Retina (tissue), 1 donor: Measurements from ENCODE around the gene RBM10.

Experiments
- DNase-seq: peaks from one replicate; pipeline ENCODE4 v3.0.0-alpha.2; 2016

The RBM10 gene

DNA sequence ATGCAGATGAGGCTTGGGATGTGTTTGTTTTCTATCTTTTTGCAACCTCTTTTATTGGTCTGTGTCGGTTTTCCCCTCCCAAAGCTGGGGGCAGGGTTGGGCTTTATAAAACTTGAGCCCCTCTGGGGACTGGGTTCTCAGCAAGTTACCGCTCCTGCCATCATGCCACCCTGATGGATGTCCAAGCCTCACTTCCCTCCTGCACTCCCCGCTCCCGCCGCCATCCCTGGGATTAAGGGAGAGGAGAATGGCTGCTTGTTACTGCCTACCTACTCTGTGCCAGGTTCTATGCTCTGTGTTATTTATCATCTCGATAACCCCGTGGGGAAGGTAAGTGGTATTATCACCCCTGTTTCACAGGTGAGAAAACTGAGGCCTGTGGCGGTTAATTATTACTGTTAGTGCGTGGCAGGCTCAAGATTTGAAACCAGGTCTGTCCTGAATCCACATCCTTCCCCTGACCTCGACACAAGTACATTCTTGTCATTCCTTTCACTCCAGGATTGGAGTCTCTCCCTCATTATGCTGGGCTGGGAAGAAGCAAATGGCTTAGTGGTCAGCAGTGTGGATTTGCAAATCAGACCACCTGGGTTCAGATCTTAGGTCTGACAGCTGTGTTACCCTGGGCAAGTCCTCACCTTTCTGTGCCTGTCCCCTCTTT is 53.1 kb downstream of the RBM10 start:
- no peak for DNase-seq

DNA sequence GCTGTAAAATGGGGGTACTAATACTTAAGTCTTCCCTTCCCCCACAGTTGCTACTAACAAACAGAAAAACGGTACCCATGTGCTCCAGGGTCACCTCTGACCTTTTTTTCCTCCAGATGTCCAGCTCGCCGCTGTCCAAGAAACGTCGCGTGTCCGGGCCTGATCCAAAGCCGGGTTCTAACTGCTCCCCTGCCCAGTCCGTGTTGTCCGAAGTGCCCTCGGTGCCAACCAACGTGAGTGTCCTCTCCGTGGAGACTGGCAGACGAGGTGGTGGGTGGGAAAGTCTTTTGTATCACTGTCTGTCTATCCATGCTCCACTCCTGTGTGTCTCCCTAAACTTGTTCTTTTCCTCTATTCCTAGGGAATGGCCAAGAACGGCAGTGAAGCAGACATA is 53.7 kb downstream of the RBM10 start:
- DNase-seq = no peak

DNA sequence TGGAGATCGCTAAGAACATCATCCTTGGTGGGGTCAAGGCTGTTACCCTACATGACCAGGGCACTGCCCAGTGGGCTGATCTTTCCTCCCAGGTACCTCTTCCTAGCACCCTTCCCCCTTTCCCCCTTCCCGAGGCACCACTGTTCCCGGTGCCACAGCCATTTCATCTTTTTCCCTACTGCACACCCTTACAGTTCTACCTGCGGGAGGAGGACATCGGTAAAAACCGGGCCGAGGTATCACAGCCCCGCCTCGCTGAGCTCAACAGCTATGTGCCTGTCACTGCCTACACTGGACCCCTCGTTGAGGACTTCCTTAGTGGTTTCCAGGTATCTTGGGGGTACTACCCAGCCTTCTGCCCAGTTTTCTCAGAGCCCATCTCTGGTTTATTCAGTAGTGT is 54.3 kb downstream of the RBM10 start:
- DNase-seq = no peak

DNA sequence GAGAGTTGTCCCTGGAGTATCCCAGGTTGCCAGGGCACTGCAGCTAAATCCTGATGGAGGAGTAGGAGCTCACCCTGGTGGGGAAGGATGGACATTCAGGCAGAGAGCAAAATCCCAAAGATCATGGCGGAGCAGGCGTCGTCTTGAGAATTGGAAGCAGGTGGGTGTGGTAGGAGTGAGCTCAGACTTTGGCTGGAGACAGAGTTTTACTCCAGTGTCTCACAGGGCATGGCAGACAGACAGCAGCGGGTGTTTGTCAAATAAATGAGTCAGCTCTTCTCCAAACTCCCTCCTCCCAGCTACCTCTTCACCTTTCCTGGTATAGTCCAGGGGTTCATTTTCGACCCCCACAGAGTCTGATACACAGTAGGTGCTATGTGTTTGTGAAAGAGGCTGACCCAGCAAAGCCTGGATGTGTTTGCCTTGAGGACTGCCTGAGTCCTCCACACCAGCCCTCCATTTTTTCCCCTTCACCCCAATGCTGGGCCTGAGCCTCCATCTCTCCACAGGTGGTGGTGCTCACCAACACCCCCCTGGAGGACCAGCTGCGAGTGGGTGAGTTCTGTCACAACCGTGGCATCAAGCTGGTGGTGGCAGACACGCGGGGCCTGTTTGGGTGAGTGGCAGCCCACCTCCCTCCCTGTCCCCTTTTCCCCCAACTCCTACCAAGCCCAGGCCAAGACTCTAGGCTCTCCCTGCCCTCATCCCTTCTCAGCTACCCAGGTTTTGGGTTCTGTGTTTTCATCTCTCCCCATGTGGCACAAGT is 55.5 kb downstream of the RBM10 start:
- no peak for DNase-seq

DNA sequence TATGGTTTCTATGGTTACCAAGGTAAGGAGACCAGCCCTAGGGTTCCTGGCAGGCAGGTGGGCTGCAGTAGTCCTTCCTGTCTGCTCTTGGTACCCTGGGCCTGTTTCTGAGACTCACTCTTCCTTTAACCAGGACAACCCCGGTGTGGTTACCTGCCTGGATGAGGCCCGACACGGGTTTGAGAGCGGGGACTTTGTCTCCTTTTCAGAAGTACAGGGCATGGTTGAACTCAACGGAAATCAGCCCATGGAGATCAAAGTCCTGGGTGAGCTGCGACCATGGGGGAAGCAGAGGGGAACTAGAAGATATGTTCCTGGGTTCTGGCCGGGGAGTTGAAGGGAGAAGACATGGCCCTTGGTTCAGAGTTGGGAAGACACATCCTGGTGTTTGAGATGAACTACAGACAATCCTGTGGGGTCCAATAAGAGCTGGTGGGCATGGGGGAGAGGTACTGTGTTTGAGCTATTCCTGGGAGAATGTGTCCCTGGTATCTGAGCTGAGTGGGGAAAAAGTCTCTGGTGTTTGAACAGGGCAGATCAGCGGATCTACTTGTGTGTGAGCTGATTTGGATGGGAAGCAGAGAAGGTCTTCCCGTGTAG is 56.4 kb downstream of the RBM10 start:
- no peak for DNase-seq

DNA sequence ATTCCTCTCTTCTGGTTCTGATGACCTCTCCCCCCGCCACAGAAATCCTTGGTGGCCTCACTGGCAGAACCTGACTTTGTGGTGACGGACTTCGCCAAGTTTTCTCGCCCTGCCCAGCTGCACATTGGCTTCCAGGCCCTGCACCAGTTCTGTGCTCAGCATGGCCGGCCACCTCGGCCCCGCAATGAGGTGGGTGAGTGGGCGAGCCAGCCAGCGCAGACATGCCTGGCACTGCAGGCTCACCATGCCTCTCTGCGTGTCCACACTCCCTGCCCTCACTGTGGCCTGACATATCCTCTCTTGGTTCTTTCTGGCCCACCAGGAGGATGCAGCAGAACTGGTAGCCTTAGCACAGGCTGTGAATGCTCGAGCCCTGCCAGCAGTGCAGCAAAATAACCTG is 57.3 kb downstream of the RBM10 start:
- DNase-seq = no peak

DNA sequence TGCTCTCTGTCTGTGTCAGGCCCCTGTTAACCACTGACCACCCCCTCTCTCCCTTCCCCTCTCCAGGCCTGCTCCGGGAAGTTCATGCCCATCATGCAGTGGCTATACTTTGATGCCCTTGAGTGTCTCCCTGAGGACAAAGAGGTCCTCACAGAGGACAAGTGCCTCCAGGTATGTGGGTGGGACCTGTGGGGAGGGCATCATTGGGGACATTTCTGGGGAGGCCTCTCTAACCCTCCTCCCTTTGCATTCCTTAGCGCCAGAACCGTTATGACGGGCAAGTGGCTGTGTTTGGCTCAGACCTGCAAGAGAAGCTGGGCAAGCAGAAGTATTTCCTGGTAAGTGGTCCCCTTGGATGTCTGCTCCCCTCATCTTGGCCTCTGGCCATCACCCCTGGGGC is 57.9 kb downstream of the RBM10 start:
- no peak for DNase-seq

DNA sequence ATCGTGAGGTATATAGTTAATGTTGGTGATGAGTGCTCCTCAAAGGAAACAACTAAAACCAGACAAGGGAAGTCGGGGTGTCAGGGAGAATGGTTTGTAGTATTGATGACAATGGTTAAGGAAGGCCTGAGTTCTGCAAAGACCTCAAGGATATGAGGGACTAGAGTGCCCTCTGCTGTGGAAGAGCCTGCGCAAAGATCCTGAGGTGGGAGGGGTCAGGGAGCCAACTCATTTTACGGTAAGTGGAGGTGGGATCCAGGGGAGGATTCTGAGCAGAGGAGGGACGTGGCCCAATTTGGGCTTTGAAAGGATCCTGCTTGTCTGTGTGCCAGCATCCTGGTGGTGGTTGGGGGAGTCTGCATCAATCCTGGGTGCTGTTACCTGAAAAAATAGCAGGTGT is 59.9 kb downstream of the RBM10 start:
- no peak for DNase-seq

DNA sequence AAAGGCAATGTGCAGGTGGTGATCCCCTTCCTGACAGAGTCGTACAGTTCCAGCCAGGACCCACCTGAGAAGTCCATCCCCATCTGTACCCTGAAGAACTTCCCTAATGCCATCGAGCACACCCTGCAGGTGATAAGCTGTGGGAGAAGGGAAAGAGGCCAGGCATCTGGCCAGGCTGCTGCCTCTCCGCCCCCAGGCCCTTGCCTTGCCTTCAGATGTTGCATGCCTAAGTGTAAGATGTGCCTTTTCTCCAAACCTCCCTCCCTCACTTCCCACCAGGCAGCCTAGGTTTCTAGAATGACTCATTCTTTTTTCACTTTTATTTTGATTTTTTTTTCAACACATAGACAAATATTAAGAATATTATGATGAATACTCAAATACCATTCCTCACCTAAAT is 61.3 kb downstream of the RBM10 start:
- DNase-seq = no peak

DNA sequence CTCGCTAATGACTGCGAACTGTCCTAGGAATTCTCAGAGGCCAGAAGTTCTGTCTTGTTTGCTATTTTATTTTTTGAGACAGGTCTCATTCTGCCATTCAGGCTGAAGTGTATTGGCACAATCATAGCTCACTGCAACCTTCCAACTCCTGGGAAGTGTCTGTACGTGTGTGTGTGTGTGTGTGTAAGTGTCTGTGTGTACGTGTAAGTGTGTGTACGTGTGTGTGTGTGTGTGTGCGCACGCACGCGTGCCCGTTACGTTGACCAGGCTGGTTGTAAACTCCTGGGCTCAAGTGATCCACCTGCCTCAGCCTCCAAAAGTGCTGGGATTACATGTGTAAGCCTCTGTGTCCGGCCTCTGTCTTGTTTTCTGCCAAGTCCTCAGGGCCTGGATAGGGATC is 63.1 kb downstream of the RBM10 start:
- DNase-seq = no peak

DNA sequence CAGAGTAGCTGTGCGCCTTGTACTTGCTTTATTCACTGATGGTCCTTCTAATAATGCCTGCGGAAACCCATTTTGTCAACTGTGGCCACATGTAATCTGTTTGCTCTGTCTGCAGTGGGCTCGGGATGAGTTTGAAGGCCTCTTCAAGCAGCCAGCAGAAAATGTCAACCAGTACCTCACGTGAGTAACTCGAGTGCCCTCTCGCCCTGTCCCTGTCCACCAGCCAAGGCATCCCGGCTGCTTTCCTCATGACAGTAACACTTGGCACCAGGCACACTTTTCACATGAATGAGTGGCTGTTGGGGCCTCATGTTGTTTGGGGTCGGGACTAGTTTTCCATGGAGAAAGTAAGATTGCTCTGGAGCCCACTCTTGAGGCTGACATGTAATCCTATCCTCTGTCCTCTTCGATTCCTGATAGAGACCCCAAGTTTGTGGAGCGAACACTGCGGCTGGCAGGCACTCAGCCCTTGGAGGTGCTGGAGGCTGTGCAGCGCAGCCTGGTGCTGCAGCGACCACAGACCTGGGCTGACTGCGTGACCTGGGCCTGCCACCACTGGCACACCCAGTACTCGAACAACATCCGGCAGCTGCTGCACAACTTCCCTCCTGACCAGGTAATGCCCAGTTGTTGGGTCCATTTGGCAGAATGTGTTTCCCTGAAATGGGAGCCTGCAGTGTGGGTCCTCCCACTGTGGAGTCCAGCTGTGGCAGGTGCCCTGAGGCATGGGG is 64.7 kb downstream of the RBM10 start:
- DNase-seq = no peak

DNA sequence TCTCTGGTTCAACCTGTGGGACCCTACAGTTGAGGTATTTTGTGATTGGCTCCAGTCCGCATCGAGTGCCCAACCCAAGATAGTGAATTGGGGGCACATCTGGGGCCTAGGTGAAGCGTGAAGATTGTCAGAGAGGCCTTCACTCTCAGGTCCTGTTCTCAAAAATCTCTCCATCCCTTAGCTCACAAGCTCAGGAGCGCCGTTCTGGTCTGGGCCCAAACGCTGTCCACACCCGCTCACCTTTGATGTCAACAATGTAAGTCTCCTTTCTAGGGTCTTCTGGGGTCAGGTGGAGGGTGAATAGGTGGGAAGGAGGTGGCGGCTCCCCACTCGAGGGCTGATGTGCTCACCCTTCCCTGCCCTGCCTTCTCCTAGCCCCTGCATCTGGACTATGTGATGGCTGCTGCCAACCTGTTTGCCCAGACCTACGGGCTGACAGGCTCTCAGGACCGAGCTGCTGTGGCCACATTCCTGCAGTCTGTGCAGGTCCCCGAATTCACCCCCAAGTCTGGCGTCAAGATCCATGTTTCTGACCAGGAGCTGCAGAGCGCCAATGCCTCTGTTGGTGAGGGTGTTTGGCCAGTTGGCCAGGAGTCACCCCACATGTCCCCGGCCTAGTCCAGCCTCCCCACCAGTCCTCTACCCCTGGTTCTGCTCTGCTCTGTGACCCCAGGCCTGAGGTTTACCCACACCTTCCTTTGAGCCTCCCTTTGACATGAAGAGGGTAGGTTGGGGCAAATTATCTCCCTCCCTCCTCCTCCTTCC is 65.8 kb downstream of the RBM10 start:
- no peak for DNase-seq

DNA sequence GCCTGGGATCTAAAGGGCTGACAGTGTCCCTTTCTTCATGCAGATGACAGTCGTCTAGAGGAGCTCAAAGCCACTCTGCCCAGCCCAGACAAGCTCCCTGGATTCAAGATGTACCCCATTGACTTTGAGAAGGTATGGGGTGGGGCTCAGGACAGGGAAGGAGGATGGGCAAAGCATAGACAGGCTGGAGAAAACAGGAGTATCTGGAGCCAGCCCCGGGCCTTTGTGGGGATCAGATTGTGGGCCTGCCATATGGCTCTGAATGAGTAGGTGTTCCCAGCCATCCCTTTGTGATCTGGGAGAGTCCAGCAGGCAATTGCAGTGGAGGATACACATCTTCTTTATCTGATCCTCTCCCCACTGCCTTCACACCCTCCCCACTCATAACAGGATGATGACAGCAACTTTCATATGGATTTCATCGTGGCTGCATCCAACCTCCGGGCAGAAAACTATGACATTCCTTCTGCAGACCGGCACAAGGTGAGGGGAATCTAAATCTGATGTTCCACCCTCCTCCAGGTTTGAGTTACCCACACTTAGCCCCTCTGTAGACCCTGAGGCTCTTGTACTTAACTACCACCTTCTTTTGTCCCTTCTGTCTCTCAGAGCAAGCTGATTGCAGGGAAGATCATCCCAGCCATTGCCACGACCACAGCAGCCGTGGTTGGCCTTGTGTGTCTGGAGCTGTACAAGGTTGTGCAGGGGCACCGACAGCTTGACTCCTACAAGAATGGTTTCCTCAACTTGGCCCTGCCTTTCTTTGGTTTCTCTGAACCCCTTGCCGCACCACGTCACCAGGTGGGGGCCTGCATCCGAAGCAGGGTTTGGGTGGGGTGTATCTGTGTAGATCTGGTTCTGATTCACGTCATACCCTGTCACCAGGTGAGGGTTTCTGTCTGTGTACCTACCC is 67.6 kb downstream of the RBM10 start:
- no peak for DNase-seq

DNA sequence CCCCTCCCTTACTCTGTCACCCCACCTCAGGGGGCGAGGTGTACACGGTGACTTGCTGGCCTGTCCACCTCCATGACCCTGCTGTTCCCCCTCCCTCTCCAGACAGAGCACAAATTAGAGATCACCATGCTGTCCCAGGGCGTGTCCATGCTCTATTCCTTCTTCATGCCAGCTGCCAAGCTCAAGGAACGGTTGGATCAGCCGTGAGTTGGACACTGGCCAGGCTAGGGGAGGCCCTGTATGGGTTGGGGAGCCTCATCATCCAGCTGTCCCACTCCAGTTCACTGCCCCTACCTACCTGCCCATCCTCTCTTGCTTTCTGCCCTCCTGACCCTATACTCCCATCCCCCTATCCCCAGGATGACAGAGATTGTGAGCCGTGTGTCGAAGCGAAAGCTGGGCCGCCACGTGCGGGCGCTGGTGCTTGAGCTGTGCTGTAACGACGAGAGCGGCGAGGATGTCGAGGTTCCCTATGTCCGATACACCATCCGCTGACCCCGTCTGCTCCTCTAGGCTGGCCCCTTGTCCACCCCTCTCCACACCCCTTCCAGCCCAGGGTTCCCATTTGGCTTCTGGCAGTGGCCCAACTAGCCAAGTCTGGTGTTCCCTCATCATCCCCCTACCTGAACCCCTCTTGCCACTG is 69.5 kb downstream of the RBM10 start:
- DNase-seq = no peak

DNA sequence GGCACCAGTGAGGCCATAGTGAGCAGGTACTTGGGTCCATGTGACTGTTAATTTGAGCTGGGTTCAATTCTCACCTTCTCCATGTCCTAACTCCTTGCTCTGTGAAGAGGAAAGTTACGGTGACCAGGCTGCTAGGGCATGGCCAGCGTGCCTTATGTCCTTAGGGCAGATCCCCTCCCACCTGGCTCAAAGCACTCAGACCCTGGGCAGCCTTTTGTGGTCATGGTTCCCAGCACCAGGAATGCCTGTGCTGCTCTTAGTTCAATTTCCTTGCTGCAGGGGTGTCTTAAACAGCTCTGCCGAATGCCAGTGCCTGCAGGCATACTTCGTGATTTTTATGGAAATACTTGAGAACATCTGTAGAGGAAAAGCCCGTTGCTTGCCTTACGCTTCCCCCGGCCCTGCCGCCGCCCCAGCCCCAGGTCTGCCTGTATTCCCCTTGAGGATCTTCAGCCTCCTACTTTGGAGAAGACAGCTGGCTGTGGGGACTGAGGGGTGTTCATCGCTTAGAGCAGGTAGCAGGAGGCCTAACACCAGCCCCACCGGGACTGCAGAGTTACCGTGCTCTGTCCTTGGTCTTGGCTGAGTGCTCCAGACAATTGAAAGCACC is 70.4 kb downstream of the RBM10 start:
- no peak for DNase-seq

DNA sequence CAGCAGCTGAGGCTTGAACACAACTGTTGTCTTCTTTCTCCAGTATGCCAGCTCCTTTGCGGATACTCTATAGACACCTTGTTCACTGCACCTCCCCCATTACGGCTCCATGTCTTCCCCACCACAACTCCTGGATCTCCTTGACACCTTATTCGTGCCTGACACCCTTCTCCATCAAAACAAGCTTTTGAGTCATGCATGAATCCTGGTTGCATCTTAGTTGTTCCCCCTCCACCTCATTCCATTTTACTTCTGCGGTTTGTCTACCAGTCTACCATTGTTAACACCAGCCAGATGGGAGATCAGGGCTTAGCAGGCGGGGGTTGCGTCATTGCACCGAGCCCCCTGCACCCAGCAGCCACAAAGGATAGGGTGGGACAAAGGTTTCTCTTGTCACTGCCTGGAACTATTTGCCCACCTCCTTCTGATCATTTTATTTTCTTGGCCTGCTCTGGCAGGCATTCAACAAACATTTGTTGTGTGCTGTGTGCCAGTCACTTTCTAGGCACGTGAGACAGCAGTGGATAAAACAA is 71.4 kb downstream of the RBM10 start:
- no peak for DNase-seq

DNA sequence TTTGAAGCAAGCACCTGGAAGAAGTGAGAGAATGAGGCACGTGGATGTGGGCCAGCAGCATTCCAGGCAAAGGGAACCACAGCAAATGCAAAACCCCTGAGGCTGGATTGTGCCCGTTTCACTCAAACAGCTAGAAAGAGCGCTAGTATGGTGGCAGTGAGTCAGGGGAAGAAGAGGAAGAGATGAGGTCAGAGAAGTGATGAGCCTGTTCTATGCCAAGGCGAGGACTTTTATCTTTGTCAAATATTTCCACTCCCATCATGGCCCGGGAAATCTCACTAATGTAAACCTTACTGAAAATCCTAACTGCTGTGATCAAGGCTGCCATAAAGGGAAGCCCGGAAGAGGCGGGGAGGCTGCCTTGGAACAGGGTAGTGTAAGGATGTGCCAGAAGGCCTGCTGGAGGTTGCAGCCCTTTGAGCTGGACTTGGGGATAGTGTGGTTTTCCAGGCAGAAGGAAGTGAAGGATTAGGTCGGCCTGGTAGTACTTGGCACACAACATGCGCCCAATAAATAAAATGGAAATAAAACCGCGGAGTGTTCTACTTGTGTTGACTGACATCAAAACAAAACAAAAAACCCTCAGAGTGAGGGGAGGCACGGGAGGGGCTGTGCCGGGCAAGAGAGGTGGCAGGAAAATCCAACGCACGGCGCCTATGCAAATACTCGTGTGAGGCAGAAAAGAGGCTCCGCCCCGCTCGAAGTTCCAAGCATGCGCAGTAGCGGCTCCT is 72.3 kb downstream of the RBM10 start:
- DNase-seq = no peak

DNA sequence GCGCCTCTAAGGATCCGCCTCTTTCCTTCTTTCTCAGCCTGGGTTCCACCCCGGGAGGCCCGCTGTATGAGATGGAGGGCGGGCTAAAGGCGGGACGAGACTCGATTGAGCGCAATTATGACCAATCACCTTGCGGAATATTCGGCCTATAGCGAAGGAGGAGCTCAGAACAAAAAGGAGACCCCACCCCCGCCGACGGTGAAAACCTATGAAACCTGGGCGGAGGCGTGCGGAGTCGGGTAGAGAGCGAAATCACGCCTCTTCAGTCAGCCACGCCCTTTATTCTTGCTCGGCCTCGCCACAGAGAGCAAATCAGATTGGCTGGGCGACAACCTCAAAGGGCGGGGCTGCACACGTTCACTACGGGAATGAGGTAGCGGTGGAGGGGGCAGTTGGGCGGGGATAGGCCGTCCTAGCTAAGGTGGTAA is 72.8 kb downstream of the RBM10 start:
- DNase-seq = peak; percentile 98

DNA sequence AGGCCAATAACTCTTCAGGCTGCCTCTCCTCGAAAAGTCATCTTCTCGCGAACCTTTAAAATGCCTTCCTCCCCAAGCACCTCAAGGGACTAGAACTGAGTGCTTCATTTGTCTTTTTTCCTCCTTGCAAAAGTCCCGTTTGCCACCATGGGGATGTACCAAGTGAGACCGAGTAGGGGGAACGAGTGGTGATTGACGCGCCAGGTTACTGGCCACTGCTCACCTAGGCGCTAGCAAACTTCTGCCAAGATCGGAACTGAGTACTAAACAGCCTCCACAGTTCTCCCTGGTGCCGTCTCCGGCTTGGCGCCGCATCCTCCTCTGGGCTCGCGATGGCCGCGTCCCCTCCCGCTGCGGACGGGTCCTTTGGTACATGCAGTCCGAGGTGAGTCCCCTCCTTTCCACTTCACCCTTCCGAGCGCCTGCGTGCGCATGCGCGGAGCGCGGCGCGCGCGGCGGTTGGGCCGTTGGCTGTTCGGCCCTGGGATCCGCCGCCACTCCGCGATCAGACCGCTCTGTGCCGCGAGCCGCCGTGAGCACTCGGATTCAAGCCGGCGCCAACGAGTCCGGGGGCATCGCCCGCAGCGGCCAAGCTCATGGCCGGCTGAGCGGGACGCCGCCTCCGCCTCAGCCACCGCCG is 73.4 kb downstream of the RBM10 start, which contains the start of gene CDK16:
Gene CDK16, plus strand, starts transcription at position 402 of the 640 bp plus-strand sequence. CDS start 4,877 bp downstream, outside the sequence.
- DNase-seq = peak; percentile 99
